PC-9 (cell line): ENCODE results near the gene CD200R1L.

Experiments used
- EZH2 ChIP-seq: fragments of 200-600 bp; sonication (generic); IDR thresholded peaks from 2 replicates; pipeline ENCODE4 v1.8.0; 2017; ENCODE audit warnings: antibody characterized with exemption, low read depth
- TF ChIP-seq, protein P1 (sequence below): fragments of 200-600 bp; sonication (generic); conservative IDR thresholded peaks from 2 replicates; pipeline ENCODE4 v1.6.1; 2017; ENCODE audit warnings: mixed run types, antibody characterized with exemption, mild to moderate bottlenecking, moderate library complexity

GRCh38 chr3:112804021-112804420, 42.6 kb downstream of the CD200R1L start:
- TF ChIP-seq, protein P1, sequence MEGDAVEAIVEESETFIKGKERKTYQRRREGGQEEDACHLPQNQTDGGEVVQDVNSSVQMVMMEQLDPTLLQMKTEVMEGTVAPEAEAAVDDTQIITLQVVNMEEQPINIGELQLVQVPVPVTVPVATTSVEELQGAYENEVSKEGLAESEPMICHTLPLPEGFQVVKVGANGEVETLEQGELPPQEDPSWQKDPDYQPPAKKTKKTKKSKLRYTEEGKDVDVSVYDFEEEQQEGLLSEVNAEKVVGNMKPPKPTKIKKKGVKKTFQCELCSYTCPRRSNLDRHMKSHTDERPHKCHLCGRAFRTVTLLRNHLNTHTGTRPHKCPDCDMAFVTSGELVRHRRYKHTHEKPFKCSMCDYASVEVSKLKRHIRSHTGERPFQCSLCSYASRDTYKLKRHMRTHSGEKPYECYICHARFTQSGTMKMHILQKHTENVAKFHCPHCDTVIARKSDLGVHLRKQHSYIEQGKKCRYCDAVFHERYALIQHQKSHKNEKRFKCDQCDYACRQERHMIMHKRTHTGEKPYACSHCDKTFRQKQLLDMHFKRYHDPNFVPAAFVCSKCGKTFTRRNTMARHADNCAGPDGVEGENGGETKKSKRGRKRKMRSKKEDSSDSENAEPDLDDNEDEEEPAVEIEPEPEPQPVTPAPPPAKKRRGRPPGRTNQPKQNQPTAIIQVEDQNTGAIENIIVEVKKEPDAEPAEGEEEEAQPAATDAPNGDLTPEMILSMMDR, result no peak
- no peak for TF ChIP-seq EZH2
